Heart right ventricle (tissue), 16 donors: ENCODE data around the gene POLR3H. TPM values are rescaled to one million over a fixed set of nuclear protein-coding genes. Genes with fewer than 3 reads are reported as not detected.

Experiments
- ATAC-seq, 8 donors: fragments of 200-7000 bp; cut with Tn5 transposase; one replicate each; pipeline ENCODE4 v1.9.1; 2020; ENCODE audit warnings: mild to moderate bottlenecking in 8 of 8, moderate library complexity in 8 of 8, moderate number of reproducible peaks in 1 of 8
- DNase-seq, 2 donors: peaks; one replicate each; pipeline ENCODE4 v3.0.0-alpha.2; 2020
- H3K27ac ChIP-seq, 10 donors: fragments of 200-600 bp; sonication (generic) in 2 of 10; one replicate each; pipeline versions ENCODE4 v1.5.0 to v1.8.0; 2020 to 2022; ENCODE audit warnings: mild to moderate bottlenecking in 3 of 10
- H3K27me3 ChIP-seq, 7 donors: fragments of 200-600 bp; one replicate each; pipeline ENCODE4 v1.8.0; 2021 to 2022; ENCODE audit warnings: mild to moderate bottlenecking in 2 of 7
- H3K36me3 ChIP-seq, 9 donors: fragments of 200-600 bp; sonication (generic) in 1 of 9; one replicate each; pipeline versions ENCODE4 v1.5.0 to v1.8.0; 2020 to 2022; ENCODE audit warnings: mild to moderate bottlenecking in 2 of 9
- H3K4me1 ChIP-seq, 9 donors: fragments of 200-600 bp; sonication (generic) in 1 of 9; one replicate each; pipeline versions ENCODE4 v1.5.0 to v1.8.0; 2020 to 2022; ENCODE audit warnings: mild to moderate bottlenecking in 4 of 9
- H3K4me3 ChIP-seq, 10 donors: fragments of 200-600 bp; sonication (generic) in 2 of 10; one replicate each; pipeline versions ENCODE4 v1.5.0 to v1.8.0; 2020 to 2022; ENCODE audit warnings: mild to moderate bottlenecking in 7 of 10, moderate library complexity in 2 of 10
- H3K9me3 ChIP-seq, 11 donors: fragments of 200-600 bp in 10 of 11; sonication (generic) in 2 of 11; one replicate each; pipeline versions ENCODE4 v1.5.0 to v1.8.0; 2013 to 2022; ENCODE audit warnings: mild to moderate bottlenecking in 2 of 11, control low read depth in 1 of 11, moderate library complexity in 1 of 11
- WGBS, 2 donors: extraction: QIAGEN DNeasy Blood & Tissue Kit; methylation state at CpG; one replicate each; pipeline ENCODE4 v1.1.7; 2013; ENCODE audit warnings: inconsistent platforms in 1 of 2; 5-methylcytosine and 5-hydroxymethylcytosine counted together
- intact Hi-C, 10 donors: fragments of 100-400 bp; cut with DNase I; formaldehyde crosslinking; loops; one replicate each; pipeline versions ENCODE4 v1.11.1 to v1.14.2; 2022
- polyA plus RNA-seq, 2 donors: library from polyadenylated mRNA; stranded (reverse); fragments of 200-250 nt; gene quantifications; one replicate each; pipeline ENCODE4 v1.2.3, GENCODE V29; 2013
- total RNA-seq, 10 donors: library from RNA; stranded (reverse); fragmentation: NEBNext Ultra II Directional in 3 of 10; extraction: Animal tissue kit (Norgen Biotek cat#: 25700) in 3 of 10; gene quantifications; one replicate each; pipeline versions ENCODE4 v1.2.1 to v1.2.4, GENCODE V29; 2021 to 2023
- TF ChIP-seq, protein P1 (sequence below), 9 donors: fragments of 200-600 bp; sonication (generic) in 2 of 9; IDR thresholded peaks; one replicate each; pipeline versions ENCODE4 v1.5.0 to v1.8.0; 2021 to 2022; ENCODE audit warnings: antibody characterized with exemption in 9 of 9, mild to moderate bottlenecking in 5 of 9, moderate library complexity in 1 of 9
- donor health status: Arrhythmogenic right ventricular cardiomyopathy.
- donor health status: ischemic (EF 13 %, LVEDD 7.1; RV severe dilation, severe dysfunction).
- donor health status: healthy with polysubstance abuse.
- donor health status: DM: no; HTN: yes; CAD: no.
- donor health status: DM: no; HTN: no; CAD: no.
- donor health status: ischemic (EF 25% LVEDD 6.9; RV normal size, moderate dysfunction).
- donor health status: ischemic (EF 25% LVEDD 5.7; RV mildly dilated, moderate dysfunction).
- donor health status: healthy.
- donor health status: DM: yes; HTN: yes; CAD: no.
- donor health status: Ischemic cardiomyopathy.
- donor health status: ischemic (EF 35%, LVEDD 5.7; RV mildly dilated, moderate dysfunction).
- donor health status: nonischemic (EF 11% LVEDD 7.7; RV severe dilation, severe dysfunction).
- donor health status: DM: yes; HTN: yes; CAD: no.
- donor health status: PGD.
- donor health status: ischemic (EF 29% LVEDD 5.4; RV normal size, mild dysfunction).
- donor health status: nonischemic (EF 23%, LVEDD 6.1; RV moderate dilation, normal function).

POLR3H gene
- total and polyA plus RNA-seq, 12 donors: 13.3 to 34.9 (median 17.8) TPM

DNA sequence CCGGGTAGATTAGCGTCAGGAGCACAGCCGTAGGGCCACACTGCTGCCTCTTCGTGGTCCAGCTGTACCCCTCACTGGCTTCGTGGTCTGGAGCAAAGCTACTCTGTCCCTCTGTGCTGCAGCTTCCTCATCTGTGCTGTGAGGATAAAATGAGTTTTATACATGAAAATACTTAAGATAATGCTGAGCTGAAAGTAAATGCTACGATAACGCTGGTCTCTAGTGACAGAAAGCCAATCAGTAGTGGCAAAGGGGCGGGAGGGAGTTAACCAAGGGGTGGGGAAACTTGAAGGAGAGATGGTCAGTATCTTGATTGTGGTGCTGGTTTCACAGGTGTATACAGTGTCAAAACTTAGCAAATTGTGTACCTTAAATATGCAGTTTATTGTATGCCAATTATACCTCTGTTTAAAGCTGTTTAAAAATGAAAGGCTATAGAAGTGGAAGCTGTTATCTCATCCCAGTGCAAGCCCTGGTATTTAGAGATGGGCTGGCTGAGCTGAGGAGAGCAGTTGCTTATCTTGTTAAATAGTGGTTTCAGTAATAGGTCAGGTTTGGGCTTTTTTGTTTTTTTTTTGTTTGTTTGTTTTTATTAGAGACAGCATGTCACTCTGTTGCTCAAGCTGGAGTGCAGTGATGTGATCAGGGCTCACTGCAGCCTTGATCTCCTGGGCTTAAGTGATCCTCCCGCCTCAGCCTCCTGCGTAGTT lies 38.6 kb downstream of the POLR3H start:
- Histone ChIP-seq H3K27me3 (no peaks in the 10 kb centered on the region), H3K4me3 (no peak overlapping the region), H3K4me1 (peaks cover 11 to 90% (median 60%) of the 10 kb centered on the region in 9 donors), H3K36me3 (peaks cover 0 to 96% (median 36%) of the 10 kb centered on the region in 9 donors), H3K27ac (peak overlapping the region in 3 of 10 donors; percentile 11 to 72 (median 33)), H3K9me3 (no peaks in the 10 kb centered on the region)
- intact Hi-C loops: loop anchor here in 2 of 10 donors (5.0 kb wide), 1 partner anchor 33 kb away; no protein-coding TSS in a partner anchor
- 67 to 84% methylated on average over 10 of the region's 10 CpGs for WGBS, 2 donors
- ATAC-seq (no peak), DNase-seq (no peak)
- TF ChIP-seq, protein P1, sequence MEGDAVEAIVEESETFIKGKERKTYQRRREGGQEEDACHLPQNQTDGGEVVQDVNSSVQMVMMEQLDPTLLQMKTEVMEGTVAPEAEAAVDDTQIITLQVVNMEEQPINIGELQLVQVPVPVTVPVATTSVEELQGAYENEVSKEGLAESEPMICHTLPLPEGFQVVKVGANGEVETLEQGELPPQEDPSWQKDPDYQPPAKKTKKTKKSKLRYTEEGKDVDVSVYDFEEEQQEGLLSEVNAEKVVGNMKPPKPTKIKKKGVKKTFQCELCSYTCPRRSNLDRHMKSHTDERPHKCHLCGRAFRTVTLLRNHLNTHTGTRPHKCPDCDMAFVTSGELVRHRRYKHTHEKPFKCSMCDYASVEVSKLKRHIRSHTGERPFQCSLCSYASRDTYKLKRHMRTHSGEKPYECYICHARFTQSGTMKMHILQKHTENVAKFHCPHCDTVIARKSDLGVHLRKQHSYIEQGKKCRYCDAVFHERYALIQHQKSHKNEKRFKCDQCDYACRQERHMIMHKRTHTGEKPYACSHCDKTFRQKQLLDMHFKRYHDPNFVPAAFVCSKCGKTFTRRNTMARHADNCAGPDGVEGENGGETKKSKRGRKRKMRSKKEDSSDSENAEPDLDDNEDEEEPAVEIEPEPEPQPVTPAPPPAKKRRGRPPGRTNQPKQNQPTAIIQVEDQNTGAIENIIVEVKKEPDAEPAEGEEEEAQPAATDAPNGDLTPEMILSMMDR (IDR thresholded peaks at IDR 0.05): no peak

DNA sequence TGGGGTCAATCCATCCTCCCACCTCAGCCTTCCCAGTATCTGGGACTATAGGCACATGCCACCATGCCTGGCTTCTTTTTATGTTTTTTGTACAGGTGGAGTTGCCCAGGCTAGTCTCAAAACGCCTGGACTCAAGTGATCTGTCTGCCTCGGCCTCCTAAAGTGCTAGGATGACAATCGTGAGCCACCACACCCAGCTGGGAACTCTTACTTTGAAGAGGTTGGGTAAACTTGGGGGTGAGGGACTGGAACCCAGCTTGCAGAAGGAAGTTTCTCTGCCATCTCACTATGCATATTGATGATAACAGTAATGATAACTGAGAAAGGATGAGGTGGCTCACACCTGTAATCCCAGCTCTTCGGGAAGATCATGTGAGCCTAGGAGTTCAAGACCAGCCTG lies 39.5 kb downstream of the POLR3H start:
- intact Hi-C loops: loop anchor here in 2 of 10 donors (5.0 kb wide), 1 partner anchor 33 kb away; no protein-coding TSS in a partner anchor
- 61 to 64% methylated on average over 4 of the region's 4 CpGs for WGBS, 2 donors
- DNase-seq (no peak), ATAC-seq (no peak)
- Histone ChIP-seq H3K36me3 (peaks cover 0 to 96% (median 43%) of the 10 kb centered on the region in 9 donors), H3K4me1 (peaks cover 11 to 92% (median 63%) of the 10 kb centered on the region in 9 donors), H3K27ac (peak overlapping the region in 5 of 10 donors; percentile 9 to 69 (median 32)), H3K27me3 (no peaks in the 10 kb centered on the region), H3K9me3 (no peaks in the 10 kb centered on the region), H3K4me3 (no peak overlapping the region)
- TF ChIP-seq, protein P1 (IDR thresholded peaks at IDR 0.05): no peak

DNA sequence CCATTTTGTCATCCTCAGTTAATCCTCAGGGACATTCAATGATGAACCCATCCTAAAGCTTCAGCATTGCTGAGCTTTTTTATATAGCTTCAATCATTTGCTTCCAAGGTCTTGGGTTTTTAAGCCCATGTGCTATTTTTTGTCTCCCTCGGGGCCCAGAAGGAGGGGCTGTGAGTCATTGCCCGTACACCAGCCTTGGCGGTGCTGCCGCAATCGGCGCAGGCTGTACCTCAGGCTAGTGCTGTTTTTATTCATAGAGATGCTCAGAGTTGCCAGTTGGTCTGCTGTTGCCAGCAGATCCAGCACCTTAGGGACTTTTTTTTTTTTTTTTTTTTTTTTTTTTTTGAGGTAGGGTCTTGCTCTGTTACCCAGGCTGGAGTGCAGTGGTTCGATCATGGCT lies 39.9 kb downstream of the POLR3H start:
- intact Hi-C loops: no loop called here
- peak overlapping the region in 9 of 10 donors; percentile 5 to 70 (median 58) for H3K27ac ChIP-seq
- H3K9me3 ChIP-seq: no peaks in the 10 kb centered on the region
- no peaks in the 10 kb centered on the region for H3K27me3 ChIP-seq
- ATAC-seq: peak; percentile 22 to 80 (median 72)
- peaks cover 11 to 92% (median 66%) of the 10 kb centered on the region in 9 donors for H3K4me1 ChIP-seq
- 44 to 50% methylated on average over 7 of the region's 7 CpGs for WGBS, 2 donors
- TF ChIP-seq, protein P1 (IDR thresholded peaks at IDR 0.05): no peak
- no peak overlapping the region for H3K4me3 ChIP-seq
- H3K36me3 ChIP-seq: peaks cover 0 to 96% (median 47%) of the 10 kb centered on the region in 9 donors
- DNase-seq: peak; percentile 55 to 58

DNA sequence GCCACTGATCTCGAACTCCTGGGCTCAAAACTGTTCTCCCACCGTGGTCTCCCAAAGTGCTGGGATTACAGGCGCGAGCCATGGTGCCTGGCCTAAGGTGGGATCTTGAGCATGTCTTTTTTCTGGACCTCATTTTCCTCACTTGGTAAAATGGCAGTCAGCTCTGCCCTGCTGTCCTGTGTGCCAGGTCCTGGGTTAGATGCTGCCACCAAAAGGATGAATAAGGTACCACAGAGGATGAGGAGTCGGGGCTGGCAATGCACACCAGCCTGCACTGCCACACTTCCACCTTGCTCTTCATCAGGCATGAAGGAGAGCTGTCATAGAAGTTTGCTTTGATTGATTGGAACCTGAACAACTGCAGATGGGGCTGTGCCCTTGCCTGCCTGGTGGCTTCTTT lies 43.1 kb downstream of the POLR3H start:
- peaks cover 0 to 73% (median 35%) of the 10 kb centered on the region in 9 donors for H3K36me3 ChIP-seq
- 85 to 87% methylated on average over 5 of the region's 5 CpGs for WGBS, 2 donors
- TF ChIP-seq, protein P1 (IDR thresholded peaks at IDR 0.05): peak in 5 of 9 donors; percentile 11 to 33 (median 28)
- no peak overlapping the region for H3K4me3 ChIP-seq
- ATAC-seq (peak in 4 of 8 donors; percentile 14 to 33 (median 30)), DNase-seq (no peak)
- intact Hi-C loops: no loop called here
- H3K27ac ChIP-seq: peak overlapping the region in 2 of 10 donors; percentile 11 to 31
- no peaks in the 10 kb centered on the region for H3K27me3 ChIP-seq
- H3K4me1 ChIP-seq: peaks cover 12 to 89% (median 54%) of the 10 kb centered on the region in 9 donors
- H3K9me3 ChIP-seq: no peaks in the 10 kb centered on the region
